SK-N-SH treated with all-trans-retinoic acid at 6 μM for 48 hours (cell line): ENCODE measurements around the gene LDB2.

Experiments used
- ATAC-seq: fragments of 200-7000 bp; cut with Tn5 transposase; 3 replicates; pipeline ENCODE4 v1.9.1; 2020; ENCODE audit warnings: mild to moderate bottlenecking, moderate library complexity
- ARNTL ChIP-seq: fragments of 450-650 bp; formaldehyde crosslinking; IDR thresholded peaks from 2 replicates; pipeline ENCODE4 v1.5.0; 2020; ENCODE audit warnings: low read depth, mild to moderate bottlenecking, moderate library complexity, borderline replicate concordance
- BACH2 ChIP-seq: fragments of 250-450 bp; sonication (Bioruptor Pico); IDR thresholded peaks from 2 replicates; pipeline ENCODE4 v1.9.0; 2021; ENCODE audit warnings: mild to moderate bottlenecking, borderline replicate concordance
- CSDC2 ChIP-seq: fragments of 250-450 bp; sonication (Bioruptor Pico); IDR thresholded peaks from 2 replicates; pipeline ENCODE4 v1.5.0; 2020; ENCODE audit warnings: mild to moderate bottlenecking, moderate library complexity
- ISL1 ChIP-seq: fragments of 250-450 bp; sonication (Bioruptor Pico); IDR thresholded peaks from 2 replicates; pipeline ENCODE4 v2.1.2; 2022; ENCODE audit warnings: mild to moderate bottlenecking, moderate library complexity
- RARB ChIP-seq: fragments of 250-450 bp; sonication (Bioruptor Pico); IDR thresholded peaks from 2 replicates; pipeline ENCODE4 v1.8.0; 2021; ENCODE audit warnings: mild to moderate bottlenecking, moderate library complexity
- TOX ChIP-seq: fragments of 250-450 bp; sonication (Bioruptor Pico); IDR thresholded peaks from 2 replicates; pipeline ENCODE4 v1.8.0; 2021; ENCODE audit warnings: mild to moderate bottlenecking, moderate library complexity, borderline replicate concordance
- ZC3H10 ChIP-seq: fragments of 250-450 bp; sonication (Bioruptor Pico); IDR thresholded peaks from 2 replicates; pipeline ENCODE4 v1.5.1; 2021; ENCODE audit warnings: mild to moderate bottlenecking, moderate library complexity
- ZFP3 ChIP-seq: fragments of 250-450 bp; sonication (Bioruptor Pico); IDR thresholded peaks from 2 replicates; pipeline ENCODE4 v1.5.0; 2020; ENCODE audit warnings: mild to moderate bottlenecking, moderate library complexity
- ZNF70 ChIP-seq: fragments of 450-650 bp; formaldehyde crosslinking; IDR thresholded peaks from 2 replicates; pipeline ENCODE4 v1.5.0; 2020; ENCODE audit warnings: mild to moderate bottlenecking, moderate library complexity
- ZNF8 ChIP-seq: fragments of 450-650 bp; formaldehyde crosslinking; IDR thresholded peaks from 2 replicates; pipeline ENCODE4 v1.5.0; 2020; ENCODE audit warnings: mild to moderate bottlenecking, moderate library complexity
- TF ChIP-seq, protein P1 (sequence below): fragments of 250-450 bp; sonication (Bioruptor Pico); IDR thresholded peaks from 2 replicates; pipeline ENCODE4 v1.8.0; 2021; ENCODE audit warnings: low read depth, mild to moderate bottlenecking, moderate library complexity, borderline replicate concordance
- TF ChIP-seq, protein P2 (sequence below): fragments of 250-450 bp; sonication (Bioruptor Pico); IDR thresholded peaks from 2 replicates; pipeline ENCODE4 v1.8.0; 2020; ENCODE audit warnings: mild to moderate bottlenecking, moderate library complexity, borderline replicate concordance
- TF ChIP-seq, protein P3 (sequence below): fragments of 250-450 bp; sonication (Bioruptor Pico); IDR thresholded peaks from 2 replicates; pipeline ENCODE4 v1.5.0; 2020; ENCODE audit warnings: mild to moderate bottlenecking, moderate library complexity
- TF ChIP-seq, protein P4 (sequence below): fragments of 250-450 bp; sonication (Bioruptor Pico); IDR thresholded peaks from 2 replicates; pipeline ENCODE4 v1.5.1; 2021; ENCODE audit warnings: mild to moderate bottlenecking, moderate library complexity
- TF ChIP-seq, protein P5 (sequence below): fragments of 250-450 bp; sonication (Bioruptor Pico); IDR thresholded peaks from 2 replicates; pipeline ENCODE4 v1.5.1; 2020; ENCODE audit warnings: low read depth, mild to moderate bottlenecking, moderate library complexity

Gene LDB2

DNA sequence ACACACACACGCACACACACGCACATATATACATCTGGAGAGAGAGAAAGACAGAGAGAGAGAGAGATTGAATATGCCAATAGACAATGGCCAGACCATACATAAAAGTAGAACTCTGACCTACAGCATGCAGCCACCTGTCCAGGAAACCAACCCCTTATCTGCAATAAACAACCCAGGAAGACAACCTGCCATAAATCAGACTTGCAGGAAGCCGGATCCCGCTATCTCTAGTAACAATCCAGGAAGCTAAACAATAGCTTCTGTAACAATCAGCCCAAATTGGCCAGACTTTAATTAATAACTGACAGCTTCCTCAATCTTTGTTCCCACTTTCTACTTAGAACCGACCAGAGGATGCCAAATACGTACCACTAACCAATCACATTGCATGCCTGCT lies 173.2 kb downstream of the LDB2 start (continued):
- TF ChIP-seq, protein P1, sequence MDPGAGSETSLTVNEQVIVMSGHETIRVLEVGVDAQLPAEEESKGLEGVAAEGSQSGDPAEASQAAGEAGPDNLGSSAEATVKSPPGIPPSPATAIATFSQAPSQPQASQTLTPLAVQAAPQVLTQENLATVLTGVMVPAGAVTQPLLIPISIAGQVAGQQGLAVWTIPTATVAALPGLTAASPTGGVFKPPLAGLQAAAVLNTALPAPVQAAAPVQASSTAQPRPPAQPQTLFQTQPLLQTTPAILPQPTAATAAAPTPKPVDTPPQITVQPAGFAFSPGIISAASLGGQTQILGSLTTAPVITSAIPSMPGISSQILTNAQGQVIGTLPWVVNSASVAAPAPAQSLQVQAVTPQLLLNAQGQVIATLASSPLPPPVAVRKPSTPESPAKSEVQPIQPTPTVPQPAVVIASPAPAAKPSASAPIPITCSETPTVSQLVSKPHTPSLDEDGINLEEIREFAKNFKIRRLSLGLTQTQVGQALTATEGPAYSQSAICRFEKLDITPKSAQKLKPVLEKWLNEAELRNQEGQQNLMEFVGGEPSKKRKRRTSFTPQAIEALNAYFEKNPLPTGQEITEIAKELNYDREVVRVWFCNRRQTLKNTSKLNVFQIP = no peak
- TF ChIP-seq, protein P2, sequence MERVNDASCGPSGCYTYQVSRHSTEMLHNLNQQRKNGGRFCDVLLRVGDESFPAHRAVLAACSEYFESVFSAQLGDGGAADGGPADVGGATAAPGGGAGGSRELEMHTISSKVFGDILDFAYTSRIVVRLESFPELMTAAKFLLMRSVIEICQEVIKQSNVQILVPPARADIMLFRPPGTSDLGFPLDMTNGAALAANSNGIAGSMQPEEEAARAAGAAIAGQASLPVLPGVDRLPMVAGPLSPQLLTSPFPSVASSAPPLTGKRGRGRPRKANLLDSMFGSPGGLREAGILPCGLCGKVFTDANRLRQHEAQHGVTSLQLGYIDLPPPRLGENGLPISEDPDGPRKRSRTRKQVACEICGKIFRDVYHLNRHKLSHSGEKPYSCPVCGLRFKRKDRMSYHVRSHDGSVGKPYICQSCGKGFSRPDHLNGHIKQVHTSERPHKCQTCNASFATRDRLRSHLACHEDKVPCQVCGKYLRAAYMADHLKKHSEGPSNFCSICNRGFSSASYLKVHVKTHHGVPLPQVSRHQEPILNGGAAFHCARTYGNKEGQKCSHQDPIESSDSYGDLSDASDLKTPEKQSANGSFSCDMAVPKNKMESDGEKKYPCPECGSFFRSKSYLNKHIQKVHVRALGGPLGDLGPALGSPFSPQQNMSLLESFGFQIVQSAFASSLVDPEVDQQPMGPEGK (CRISPR knock-in tag) = no peak

DNA sequence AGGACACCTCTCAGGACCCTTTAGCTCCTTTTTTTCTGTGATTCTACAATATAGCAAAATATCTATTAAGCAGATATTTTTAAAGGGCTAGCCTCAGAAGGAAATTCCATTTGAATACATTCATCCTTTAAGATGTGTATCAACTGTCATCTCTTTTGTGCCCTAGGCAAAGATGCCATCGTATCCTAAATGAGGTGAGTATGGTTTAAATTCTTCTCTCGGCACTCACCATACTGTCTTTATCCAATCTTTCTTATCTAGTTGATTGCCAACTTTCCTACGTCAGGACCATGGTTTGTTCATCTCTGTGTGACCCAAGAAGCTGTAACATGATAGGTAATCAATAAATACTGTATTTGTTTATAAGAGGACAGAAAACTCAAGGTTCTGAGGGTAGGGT lies 176.0 kb downstream of the LDB2 start:
- TF ChIP-seq ZFP3 (no peak), RARB (CRISPR knock-in tag) (no peak), TOX (CRISPR knock-in tag) (no peak), BACH2 (CRISPR knock-in tag) (no peak), ZNF70 (CRISPR knock-in tag) (no peak), ARNTL (no peak), ZC3H10 (CRISPR knock-in tag) (no peak)
- TF ChIP-seq, protein P3, sequence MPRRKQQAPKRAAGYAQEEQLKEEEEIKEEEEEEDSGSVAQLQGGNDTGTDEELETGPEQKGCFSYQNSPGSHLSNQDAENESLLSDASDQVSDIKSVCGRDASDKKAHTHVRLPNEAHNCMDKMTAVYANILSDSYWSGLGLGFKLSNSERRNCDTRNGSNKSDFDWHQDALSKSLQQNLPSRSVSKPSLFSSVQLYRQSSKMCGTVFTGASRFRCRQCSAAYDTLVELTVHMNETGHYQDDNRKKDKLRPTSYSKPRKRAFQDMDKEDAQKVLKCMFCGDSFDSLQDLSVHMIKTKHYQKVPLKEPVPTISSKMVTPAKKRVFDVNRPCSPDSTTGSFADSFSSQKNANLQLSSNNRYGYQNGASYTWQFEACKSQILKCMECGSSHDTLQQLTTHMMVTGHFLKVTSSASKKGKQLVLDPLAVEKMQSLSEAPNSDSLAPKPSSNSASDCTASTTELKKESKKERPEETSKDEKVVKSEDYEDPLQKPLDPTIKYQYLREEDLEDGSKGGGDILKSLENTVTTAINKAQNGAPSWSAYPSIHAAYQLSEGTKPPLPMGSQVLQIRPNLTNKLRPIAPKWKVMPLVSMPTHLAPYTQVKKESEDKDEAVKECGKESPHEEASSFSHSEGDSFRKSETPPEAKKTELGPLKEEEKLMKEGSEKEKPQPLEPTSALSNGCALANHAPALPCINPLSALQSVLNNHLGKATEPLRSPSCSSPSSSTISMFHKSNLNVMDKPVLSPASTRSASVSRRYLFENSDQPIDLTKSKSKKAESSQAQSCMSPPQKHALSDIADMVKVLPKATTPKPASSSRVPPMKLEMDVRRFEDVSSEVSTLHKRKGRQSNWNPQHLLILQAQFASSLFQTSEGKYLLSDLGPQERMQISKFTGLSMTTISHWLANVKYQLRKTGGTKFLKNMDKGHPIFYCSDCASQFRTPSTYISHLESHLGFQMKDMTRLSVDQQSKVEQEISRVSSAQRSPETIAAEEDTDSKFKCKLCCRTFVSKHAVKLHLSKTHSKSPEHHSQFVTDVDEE (CRISPR knock-in tag) = no peak
- TF ChIP-seq, protein P1 = no peak
- TF ChIP-seq, protein P2 (CRISPR knock-in tag) = no peak
- TF ChIP-seq, protein P4, sequence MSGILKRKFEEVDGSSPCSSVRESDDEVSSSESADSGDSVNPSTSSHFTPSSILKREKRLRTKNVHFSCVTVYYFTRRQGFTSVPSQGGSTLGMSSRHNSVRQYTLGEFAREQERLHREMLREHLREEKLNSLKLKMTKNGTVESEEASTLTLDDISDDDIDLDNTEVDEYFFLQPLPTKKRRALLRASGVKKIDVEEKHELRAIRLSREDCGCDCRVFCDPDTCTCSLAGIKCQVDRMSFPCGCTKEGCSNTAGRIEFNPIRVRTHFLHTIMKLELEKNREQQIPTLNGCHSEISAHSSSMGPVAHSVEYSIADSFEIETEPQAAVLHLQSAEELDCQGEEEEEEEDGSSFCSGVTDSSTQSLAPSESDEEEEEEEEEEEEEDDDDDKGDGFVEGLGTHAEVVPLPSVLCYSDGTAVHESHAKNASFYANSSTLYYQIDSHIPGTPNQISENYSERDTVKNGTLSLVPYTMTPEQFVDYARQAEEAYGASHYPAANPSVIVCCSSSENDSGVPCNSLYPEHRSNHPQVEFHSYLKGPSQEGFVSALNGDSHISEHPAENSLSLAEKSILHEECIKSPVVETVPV = no peak
- peak; percentile 17 for ATAC-seq

DNA sequence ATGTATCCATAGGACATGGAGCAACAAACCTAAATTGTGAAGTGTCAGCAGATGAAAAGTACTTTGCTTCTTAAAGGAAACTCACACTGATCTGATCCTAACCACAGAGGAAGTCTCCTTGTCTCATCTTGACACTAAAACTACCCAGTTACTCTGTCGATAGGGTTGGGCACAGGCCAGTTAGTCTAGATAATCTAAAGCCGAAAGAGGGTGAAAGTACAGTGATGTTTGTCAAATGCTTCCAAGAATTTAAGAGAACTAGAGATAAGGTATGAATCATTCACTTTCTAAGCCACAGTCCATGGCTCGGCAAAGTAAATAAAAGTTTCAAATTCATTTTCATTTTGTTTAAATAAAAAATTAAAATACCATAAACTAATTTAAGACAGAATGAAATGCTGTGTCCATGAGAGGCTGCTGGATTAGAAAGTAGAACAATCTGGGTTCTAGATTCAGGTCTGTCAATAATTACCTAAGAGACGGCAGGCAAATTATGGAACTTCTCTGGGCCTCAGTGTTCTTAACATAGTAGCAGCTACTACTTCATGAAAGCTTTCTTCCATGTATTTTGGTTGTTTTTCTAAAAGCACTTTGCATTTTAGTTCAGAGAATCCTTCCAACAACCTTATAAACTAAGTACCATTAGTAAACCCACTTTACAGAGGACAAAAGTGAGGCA lies 176.7 kb downstream of the LDB2 start:
- peak; percentile 93 for ATAC-seq
- TF ChIP-seq ZNF70 (CRISPR knock-in tag) = no peak
- peak; percentile 81 for TF ChIP-seq ISL1 (CRISPR knock-in tag)
- TF ChIP-seq TOX (CRISPR knock-in tag) = no peak

DNA sequence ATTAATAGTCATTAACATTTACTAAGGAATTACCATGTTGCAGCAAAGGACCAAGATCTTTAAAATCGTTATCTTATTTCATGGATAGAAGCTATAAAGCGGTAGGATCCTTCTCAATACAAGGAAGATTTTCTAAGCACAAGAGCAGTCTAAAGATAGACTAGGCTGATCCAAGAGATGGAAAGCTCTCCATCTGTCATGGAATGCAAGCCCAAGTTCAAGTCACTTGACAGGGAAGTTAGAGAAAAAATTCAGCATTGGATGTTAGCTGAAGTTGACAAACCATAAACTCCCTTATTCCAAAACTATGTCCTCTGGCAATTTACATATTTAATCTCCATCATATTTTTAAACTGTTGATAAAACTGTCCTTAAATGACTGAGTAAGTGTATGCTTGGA lies 177.7 kb downstream of the LDB2 start:
- TF ChIP-seq ZC3H10 (CRISPR knock-in tag) = no peak
- TF ChIP-seq ZNF8 = no peak
- no peak for TF ChIP-seq CSDC2
- TF ChIP-seq, protein P3 (CRISPR knock-in tag) = no peak
- TF ChIP-seq TOX (CRISPR knock-in tag) = no peak
- no peak for TF ChIP-seq ISL1 (CRISPR knock-in tag)
- TF ChIP-seq, protein P2 (CRISPR knock-in tag) = no peak
- TF ChIP-seq, protein P5, sequence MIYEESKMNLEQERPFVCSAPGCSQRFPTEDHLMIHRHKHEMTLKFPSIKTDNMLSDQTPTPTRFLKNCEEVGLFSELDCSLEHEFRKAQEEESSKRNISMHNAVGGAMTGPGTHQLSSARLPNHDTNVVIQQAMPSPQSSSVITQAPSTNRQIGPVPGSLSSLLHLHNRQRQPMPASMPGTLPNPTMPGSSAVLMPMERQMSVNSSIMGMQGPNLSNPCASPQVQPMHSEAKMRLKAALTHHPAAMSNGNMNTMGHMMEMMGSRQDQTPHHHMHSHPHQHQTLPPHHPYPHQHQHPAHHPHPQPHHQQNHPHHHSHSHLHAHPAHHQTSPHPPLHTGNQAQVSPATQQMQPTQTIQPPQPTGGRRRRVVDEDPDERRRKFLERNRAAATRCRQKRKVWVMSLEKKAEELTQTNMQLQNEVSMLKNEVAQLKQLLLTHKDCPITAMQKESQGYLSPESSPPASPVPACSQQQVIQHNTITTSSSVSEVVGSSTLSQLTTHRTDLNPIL (CRISPR knock-in tag) = no peak

More for the DNA sequence above, 177.7 kb downstream of the LDB2 start:
- ATAC-seq = no peak
